HCT116 (cell line): ENCODE measurements around the gene DICER1. TPM values are rescaled to one million over a fixed set of nuclear protein-coding genes. Genes with fewer than 3 reads are reported as not detected.

ENCODE experiments used
- ATAC-seq: fragments of 200-7000 bp; cut with Tn5 transposase; 2 replicates; pipeline ENCODE4 v1.9.1; 2020; ENCODE audit warnings: mild to moderate bottlenecking, moderate library complexity
- BruUV-seq: library from RNA; stranded (reverse); fragments of 400-500 nt; replicated peaks from 2 replicates; lab custom pipeline; 2021; lab: Mats Ljungman, UMichigan
- CTCF ChIA-PET: fragments of 300-600 bp; sonication (Branson Sonifier 250); formaldehyde crosslinking; loops from one replicate; lab custom pipeline; 2021; ENCODE audit warnings: antibody characterized with exemption; lab: Charles Lee
- POLR2A ChIA-PET: fragments of 300-600, 350-600 bp; sonication (Branson Sonifier 250); formaldehyde crosslinking; loops from one replicate; lab custom pipeline; 2021; ENCODE audit warnings: antibody characterized with exemption; lab: Charles Lee
- RAD21 ChIA-PET, 2 experiments: fragments of 300-600 bp; sonication (Branson Sonifier 250); formaldehyde crosslinking; loops; one replicate each; lab custom pipeline; 2023; ENCODE audit warnings: low total read pairs in 2 of 2; ENCODE audit not compliant: uncharacterized antibody in 2 of 2, unreplicated experiment in 2 of 2, low non-redundant PET in 1 of 2; lab: Charles Lee
- DNase-seq: peaks from one replicate; pipeline ENCODE4 v3.0.0-alpha.2; 2010; ENCODE audit warnings: low read depth, low spot score
- H2AFZ ChIP-seq: fragments of 200-600 bp; shearing (Covaris generic), sonication (generic); 2 replicates; pipeline ENCODE4 v1.6.1; 2017; ENCODE audit warnings: low read depth, mixed run types, mixed read lengths, antibody characterized with exemption, low read length; ENCODE audit not compliant: poor library complexity, severe bottlenecking
- H3K27ac ChIP-seq: 2 replicates; pipeline ENCODE4 v1.5.1; 2012; ENCODE audit warnings: low read depth, low read length
- H3K27me3 ChIP-seq: fragments of 200-600 bp; sonication (generic); 2 replicates; pipeline ENCODE4 v1.6.1; 2016; ENCODE audit warnings: mixed run types, low read length, mixed read lengths; ENCODE audit not compliant: insufficient read depth
- H3K36me3 ChIP-seq, 2 experiments: fragments of 200-500 bp in 1 of 2; fragments of 200-600 bp in 1 of 2; sonication (Bioruptor generic) in 1 of 2; sonication (generic) in 1 of 2; 2 replicates each; pipeline versions ENCODE4 v1.5.1 to v1.6.1; 2014 to 2016; ENCODE audit warnings: low read length in 2 of 2, inconsistent platforms in 1 of 2, mixed read lengths in 1 of 2, mixed run types in 1 of 2; ENCODE audit not compliant: insufficient read depth in 2 of 2, control insufficient read depth in 1 of 2
- H3K4me1 ChIP-seq, 2 experiments: fragments of 200-600 bp in 1 of 2; sonication (generic) in 1 of 2; 2 replicates each; pipeline versions ENCODE4 v1.5.1 to v1.6.1; 2012 to 2017; ENCODE audit warnings: low read length in 2 of 2, inconsistent platforms in 1 of 2, mild to moderate bottlenecking in 1 of 2, mixed read lengths in 1 of 2, mixed run types in 1 of 2, moderate library complexity in 1 of 2; ENCODE audit not compliant: insufficient read depth in 2 of 2, control insufficient read depth in 1 of 2
- H3K4me2 ChIP-seq: fragments of 200-600 bp; sonication (generic); 2 replicates; pipeline ENCODE4 v1.6.1; 2017; ENCODE audit warnings: mixed run types, low read length, mixed read lengths
- H3K4me3 ChIP-seq, 2 experiments: fragments of 200-600 bp in 1 of 2; sonication (generic) in 1 of 2; replicated peaks in 1 of 2; 2 replicates each; pipeline ENCODE4 v1.5.1; 2011 to 2016; ENCODE audit warnings: low read length in 2 of 2, control low read depth in 1 of 2, low read depth in 1 of 2, mild to moderate bottlenecking in 1 of 2, mixed read lengths in 1 of 2, mixed run types in 1 of 2
- H3K79me2 ChIP-seq: fragments of 200-600 bp; sonication (generic); 2 replicates; pipeline ENCODE4 v1.6.1; 2017; ENCODE audit warnings: mild to moderate bottlenecking, mixed run types, low read length, moderate library complexity, mixed read lengths; ENCODE audit not compliant: insufficient read depth
- H3K9ac ChIP-seq: fragments of 200-600 bp; sonication (generic); 2 replicates; pipeline ENCODE4 v1.6.1; 2016; ENCODE audit warnings: low read length, mixed read lengths
- H3K9me2 ChIP-seq: fragments of 200-600 bp; sonication (generic), shearing (Covaris generic); 2 replicates; pipeline ENCODE4 v1.6.1; 2017; ENCODE audit warnings: mixed run types, mild to moderate bottlenecking, moderate library complexity; ENCODE audit not compliant: insufficient read depth
- H3K9me3 ChIP-seq, 2 experiments: fragments of 200-500 bp in 1 of 2; fragments of 200-600 bp in 1 of 2; sonication (Bioruptor generic) in 1 of 2; sonication (generic) in 1 of 2; 2 replicates each; pipeline ENCODE4 v1.6.1; 2014 to 2017; ENCODE audit warnings: low read length in 2 of 2, mixed read lengths in 2 of 2, inconsistent platforms in 1 of 2, low read depth in 1 of 2, mild to moderate bottlenecking in 1 of 2, mixed run types in 1 of 2, moderate library complexity in 1 of 2; ENCODE audit not compliant: control insufficient read depth in 1 of 2, insufficient read depth in 1 of 2
- H4K20me1 ChIP-seq: fragments of 200-600 bp; sonication (generic), shearing (Covaris generic); 2 replicates; pipeline ENCODE4 v1.6.1; 2017; ENCODE audit warnings: mixed run types, mild to moderate bottlenecking, moderate library complexity; ENCODE audit not compliant: insufficient read depth
- ATF3 ChIP-seq: IDR thresholded peaks from 2 replicates; pipeline ENCODE4 v1.6.1; 2012
- CBX3 ChIP-seq: IDR thresholded peaks from 2 replicates; pipeline ENCODE4 v1.6.1; 2012; ENCODE audit warnings: low read depth
- ELF1 ChIP-seq: IDR thresholded peaks from 2 replicates; pipeline ENCODE4 v1.6.1; 2012; ENCODE audit warnings: low read depth, borderline replicate concordance
- EZH2phosphoT487 ChIP-seq: fragments of 200-600 bp; IDR thresholded peaks from 2 replicates; pipeline ENCODE4 v1.6.1; 2018; ENCODE audit warnings: antibody characterized with exemption, borderline replicate concordance
- REST ChIP-seq: IDR thresholded peaks from 2 replicates; pipeline ENCODE4 v1.6.1; 2012; ENCODE audit warnings: low read depth
- SRF ChIP-seq: IDR thresholded peaks from 2 replicates; pipeline ENCODE4 v1.6.1; 2012; ENCODE audit warnings: low read depth
- YY1 ChIP-seq: IDR thresholded peaks from 2 replicates; pipeline ENCODE4 v1.6.1; 2011; ENCODE audit warnings: low read length, low read depth, moderate library complexity, mild to moderate bottlenecking; ENCODE audit not compliant: insufficient replicate concordance; ENCODE audit errors: extremely low read depth
- ZNF274 ChIP-seq: fragments of 200-500 bp; sonication (Bioruptor generic); IDR thresholded peaks from 2 replicates; pipeline ENCODE4 v1.6.1; 2014; ENCODE audit warnings: mild to moderate bottlenecking, low read depth, low read length, inconsistent platforms
- intact Hi-C: fragments of 100-400 bp; cut with micrococcal nuclease; formaldehyde crosslinking; loops from 2 replicates; pipeline ENCODE4 v1.10.0; 2022
- total RNA-seq: library from RNA; stranded (reverse); gene quantifications from one replicate; pipeline ENCODE4 v1.2.1, GENCODE V29; 2021; ENCODE audit not compliant: unreplicated experiment

Gene DICER1
- total RNA-seq, 1 experiment from 2014 or later, result 38.6 TPM

DNA sequence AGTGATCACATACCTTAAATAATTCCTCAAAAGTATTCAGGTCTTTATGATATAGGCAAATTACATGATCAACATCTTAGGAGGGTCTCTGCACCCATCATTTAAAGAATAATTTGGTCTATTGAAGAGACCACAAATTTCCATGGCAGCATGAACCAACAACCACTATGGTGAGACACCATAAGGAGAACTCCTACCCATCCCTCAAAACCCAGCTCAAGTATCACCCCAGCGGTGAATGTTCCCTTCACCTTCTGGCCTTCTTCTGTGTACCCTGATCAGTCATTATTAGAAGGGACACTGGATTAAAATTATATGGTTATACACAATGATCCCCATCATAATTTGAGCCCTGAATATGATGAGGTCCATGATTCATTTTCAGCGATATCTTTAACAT lies 81.5 kb downstream of the DICER1 start:
- POLR2A ChIA-PET, result no interaction called here
- ATAC-seq (no peak), DNase-seq (no peak)
- Histone ChIP-seq H3K4me2 (no peak overlapping the region), H4K20me1 (no peaks in the 10 kb centered on the region), H2AFZ (no peak overlapping the region), H3K9me2 (no peaks in the 10 kb centered on the region), H3K9me3 (no peaks in the 10 kb centered on the region), H3K27me3 (no peaks in the 10 kb centered on the region), H3K4me1 (no peaks in the 10 kb centered on the region), H3K4me3 (no peak overlapping the region), H3K79me2 (no peaks in the 10 kb centered on the region), H3K27ac (no peak overlapping the region), H3K36me3 (no peaks in the 10 kb centered on the region), H3K9ac (no peak overlapping the region)
- intact Hi-C loops, result no loop called here
- CTCF ChIA-PET, result no interaction called here
- RAD21 ChIA-PET, result no interaction called here
- BruUV-seq, result no TSS peak
- TF ChIP-seq SRF (no peak), ELF1 (no peak)

DNA sequence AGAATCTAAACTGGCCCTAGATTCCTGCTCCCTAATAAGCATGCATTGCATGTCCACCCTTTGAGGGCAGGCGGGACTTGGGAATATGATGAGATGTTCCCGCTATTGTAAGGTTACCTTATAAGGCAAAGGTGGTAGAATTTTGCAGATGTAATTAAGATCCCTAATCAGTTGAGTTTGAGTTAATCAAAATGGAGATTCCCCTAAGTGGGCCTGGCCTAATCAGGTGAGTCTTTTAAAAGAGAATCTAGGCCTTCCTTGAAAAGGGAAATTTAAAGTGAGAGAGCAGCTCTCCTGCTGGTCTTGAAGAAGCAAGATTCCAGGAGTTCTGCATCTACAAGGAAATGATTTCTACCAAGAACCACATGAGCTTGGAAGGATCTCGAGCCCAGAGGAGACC lies 83.4 kb downstream of the DICER1 start:
- CTCF ChIA-PET, result no interaction called here
- intact Hi-C loops, result no loop called here
- no peak for ATAC-seq
- Histone ChIP-seq H3K36me3 (no peaks in the 10 kb centered on the region), H3K9me3 (no peaks in the 10 kb centered on the region), H3K4me2 (no peak overlapping the region), H3K4me1 (no peaks in the 10 kb centered on the region), H3K27me3 (no peaks in the 10 kb centered on the region), H3K9ac (no peak overlapping the region), H4K20me1 (no peaks in the 10 kb centered on the region), H2AFZ (no peak overlapping the region), H3K4me3 (no peak overlapping the region), H3K79me2 (no peaks in the 10 kb centered on the region), H3K27ac (no peak overlapping the region), H3K9me2 (no peaks in the 10 kb centered on the region)
- no peak for DNase-seq
- no TSS peak for BruUV-seq
- TF ChIP-seq ATF3 (no peak), ZNF274 (no peak), EZH2phosphoT487 (no peak), REST (no peak), YY1 (no peak), CBX3 (no peak)
- RAD21 ChIA-PET, result no interaction called here
- POLR2A ChIA-PET, result no interaction called here
